GM19240 (cell line): ENCODE measurements around the gene USH2A.

Source experiments
- DNase-seq: peaks from one replicate; pipeline ENCODE4 v3.0.0; 2011; ENCODE audit warnings: low spot score; ENCODE audit not compliant: insufficient read length

Gene USH2A

DNA sequence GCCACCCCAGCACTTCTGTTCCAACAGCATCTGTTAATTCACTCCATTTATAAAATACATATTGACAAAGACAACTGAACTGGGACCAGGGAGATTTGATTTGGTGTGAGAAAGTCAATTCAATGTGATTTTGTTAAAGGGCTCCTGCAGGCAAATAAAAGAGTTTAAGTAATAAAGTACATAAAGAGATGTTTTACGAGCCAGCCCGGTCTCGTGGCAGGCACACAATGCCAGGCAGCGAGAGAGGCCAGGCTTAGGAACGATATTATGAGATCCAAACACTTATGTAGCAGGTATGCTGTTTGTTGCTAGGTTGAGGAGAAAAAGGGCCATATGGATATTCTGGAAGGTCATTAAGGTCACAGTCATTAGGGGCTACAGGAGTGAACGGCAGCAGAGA lies 629.1 kb downstream of the USH2A start:
- no peak for DNase-seq

DNA sequence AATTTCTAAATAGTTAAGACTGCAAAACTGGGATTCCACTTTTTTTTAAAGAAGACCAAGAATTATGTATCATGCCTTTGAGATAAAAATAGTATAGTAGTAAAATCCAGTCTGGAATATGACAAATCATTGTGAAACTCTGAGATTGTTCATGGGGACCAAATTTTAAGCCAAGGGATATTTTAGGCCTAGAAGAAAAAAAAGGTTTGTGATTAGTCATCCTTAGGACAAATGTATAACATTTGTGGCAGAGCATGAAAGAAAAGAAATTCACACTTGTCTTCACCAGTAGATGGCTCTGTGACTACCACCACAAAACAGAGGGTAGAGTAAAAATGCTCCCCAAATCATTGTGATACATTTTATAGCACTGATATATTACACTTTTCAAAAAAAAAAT lies 630.1 kb downstream of the USH2A start:
- no peak for DNase-seq

DNA sequence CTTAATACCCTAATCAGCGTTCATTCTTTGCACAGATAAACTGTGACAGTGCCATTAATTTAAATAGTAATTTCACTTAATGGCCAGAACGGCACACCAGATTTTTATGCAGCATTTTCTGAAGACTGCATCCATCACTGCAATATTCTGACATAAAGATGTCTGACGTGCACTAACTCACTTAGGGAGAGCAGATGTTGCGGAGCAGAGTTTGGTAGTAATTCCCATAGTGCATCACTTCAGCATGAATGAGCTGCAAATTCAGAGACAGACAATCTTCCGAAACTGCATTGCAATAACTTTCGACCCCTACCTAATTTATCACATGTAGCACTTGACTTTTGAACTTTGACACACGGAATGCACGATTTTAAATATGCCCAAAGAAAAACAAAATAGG lies 630.8 kb downstream of the USH2A start:
- DNase-seq = no peak

DNA sequence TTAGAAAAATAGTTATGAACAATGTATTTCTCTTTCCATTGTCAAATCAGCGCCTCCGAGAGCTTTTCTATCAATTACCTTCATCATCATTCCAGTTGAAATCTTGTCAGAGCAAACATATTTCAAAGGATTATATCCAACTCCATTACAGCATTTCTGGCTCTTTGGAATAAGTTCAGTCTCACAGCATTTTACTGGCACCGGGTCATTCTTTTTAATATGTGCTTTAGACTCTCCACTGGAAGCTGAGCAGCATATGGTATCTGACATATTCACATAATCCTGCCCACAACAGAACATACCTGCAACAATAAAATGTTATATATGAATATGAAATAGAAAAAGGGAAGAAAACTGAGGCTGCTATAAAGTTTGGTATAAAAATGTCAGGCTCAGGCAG lies 633.3 kb downstream of the USH2A start:
- no peak for DNase-seq

DNA sequence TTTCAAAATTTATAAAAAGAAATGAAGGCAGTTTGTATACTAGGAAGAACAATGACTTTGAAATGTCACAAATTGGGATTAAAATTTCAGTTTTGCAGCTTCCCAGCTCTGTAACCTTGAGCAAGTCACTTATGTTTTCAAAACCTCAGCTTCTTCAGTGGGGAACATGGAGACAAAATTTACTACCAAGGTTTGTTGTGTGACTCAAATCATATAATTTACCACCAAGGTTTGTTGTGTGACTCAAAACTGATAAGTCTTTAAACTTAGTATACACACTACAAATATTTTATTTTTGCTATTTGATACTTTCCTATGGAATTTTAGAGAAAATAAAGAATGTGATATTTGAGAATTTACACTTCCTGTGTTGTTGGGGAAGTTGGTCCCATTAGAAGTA lies 636.3 kb downstream of the USH2A start:
- no peak for DNase-seq

DNA sequence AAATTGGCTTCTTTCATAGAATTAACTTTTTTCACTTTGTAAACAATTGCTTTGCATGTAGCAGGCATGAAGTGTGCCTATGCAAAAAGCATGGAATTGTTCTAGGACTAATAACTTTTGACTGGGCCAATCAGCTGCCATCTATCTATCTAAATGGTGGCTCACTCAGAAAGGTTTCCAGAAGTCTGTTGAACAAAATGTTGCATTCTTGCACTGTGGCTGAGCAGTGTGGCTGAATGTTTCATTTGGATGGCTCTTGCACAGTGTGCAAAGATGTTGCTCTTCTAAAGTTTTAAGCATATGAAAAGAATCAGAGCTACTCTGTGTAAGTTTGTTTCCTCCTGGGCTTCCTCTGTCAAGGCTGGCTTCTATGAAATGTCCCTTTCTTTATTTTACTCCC lies 642.6 kb downstream of the USH2A start:
- no peak for DNase-seq

DNA sequence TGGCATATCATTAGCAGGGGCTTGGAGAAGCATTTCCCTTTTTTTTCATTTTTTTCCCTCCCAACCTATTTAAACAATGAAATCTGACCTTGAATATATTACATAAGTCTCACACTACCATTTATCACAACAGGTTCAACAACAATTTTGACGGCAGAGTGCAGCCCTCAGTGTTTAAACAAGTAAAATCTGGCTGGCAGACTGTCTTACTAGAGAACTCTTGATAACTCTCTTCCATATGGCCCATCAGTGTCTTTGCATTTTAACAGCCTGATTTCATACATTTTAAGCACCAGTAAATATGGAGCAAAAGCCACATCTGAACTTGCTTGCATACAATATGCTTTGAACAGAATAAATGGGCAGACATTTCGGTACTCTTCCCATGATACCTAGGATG lies 643.1 kb downstream of the USH2A start:
- no peak for DNase-seq

DNA sequence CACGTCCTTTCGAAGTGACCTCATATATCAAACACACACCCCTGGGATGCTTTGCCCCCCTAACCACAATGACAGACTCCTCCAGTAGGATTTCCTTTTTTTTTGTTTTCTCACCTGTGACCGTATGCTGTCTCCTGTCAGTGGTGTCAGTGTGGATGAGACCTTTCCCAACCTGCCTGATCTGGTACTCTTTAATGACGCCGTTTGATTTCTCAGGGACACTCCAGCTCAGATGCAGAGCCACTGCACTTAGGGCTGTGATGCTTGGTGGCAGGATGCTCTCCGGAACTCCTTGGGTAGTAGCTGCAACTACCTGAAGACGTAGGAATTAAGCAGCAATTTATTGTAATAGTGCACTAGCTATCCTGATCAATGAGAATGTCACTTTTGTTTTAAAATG lies 643.5 kb downstream of the USH2A start:
- no peak for DNase-seq

DNA sequence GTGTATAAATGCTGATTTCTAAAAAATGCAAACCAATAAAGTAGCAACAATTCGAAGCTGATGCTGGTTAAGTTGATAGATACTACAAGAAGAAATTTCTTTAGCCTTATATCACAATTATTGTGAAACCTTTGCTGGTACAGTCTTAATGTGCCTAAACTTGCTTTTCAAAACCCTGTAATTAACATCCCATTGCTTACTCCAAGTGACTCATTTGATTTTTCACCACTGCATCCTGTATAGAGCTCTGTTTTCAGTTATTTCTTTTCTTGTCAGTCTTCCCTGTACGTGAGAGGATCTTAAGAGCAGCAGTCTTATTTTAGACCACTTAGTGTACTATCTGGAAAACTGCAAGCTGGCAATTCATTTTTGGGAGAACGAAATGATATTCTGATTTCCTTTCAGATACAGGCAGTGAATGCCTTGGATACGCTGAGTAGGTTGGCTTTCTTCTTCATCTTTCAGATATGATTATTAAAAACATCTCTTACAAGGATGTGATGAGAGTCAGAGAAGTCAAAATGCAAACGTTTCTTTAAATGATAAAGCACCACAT lies 645.8 kb downstream of the USH2A start:
- DNase-seq = no peak

DNA sequence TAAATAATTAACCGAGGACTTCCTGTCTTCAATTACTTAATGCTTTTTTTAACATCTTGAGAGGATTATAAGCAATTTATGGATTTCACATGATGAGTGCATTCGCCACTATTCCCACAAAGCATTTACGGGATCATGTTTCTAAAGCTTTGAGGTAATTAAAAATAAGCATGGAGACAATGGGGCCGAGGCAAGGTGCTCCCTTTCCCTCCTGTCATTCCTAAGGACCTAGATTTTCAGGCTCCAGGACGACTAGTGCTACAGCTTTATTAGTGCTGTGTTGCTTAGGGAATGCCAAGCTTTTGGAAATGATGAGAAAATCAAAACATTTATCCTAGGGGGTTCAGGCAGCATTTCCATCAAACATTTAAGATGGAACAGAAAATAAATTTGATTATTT lies 646.9 kb downstream of the USH2A start:
- no peak for DNase-seq

DNA sequence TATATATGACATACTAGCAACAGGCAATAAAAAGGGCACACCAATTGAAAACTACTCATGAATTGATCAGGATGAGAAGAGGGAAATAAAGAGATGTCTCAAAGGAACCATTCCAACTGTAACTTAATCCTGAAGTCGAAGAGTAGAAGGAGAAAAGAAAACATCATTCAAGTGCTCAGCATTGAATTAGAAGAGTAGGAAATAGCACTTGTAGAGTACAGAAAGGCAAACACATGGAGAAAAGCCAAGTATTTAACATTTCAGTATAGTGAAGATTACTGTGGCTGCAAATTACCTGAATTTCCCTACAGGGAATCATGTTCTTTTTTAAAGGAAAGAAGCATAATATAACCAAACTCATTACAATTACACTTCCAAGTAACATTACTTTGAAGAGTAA lies 651.1 kb downstream of the USH2A start:
- no peak for DNase-seq

DNA sequence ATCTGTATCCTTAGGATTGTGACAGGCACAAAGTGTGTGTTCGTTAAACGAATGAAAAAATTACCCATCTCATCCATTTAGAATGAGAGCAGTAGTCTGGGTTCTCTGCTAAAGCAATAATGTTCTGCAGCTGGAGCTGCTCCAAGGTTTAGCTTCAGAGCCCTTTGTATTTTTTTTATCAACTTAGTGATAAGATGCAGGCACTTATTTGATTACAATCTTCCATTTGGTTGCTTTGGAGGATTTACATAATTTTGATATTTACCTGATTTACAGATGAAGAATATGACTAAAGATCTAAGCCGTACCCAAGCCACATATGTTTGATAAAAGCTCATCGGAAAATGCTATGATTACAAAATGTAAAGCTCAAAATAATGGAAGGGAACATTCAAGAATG lies 654.9 kb downstream of the USH2A start:
- DNase-seq = no peak

DNA sequence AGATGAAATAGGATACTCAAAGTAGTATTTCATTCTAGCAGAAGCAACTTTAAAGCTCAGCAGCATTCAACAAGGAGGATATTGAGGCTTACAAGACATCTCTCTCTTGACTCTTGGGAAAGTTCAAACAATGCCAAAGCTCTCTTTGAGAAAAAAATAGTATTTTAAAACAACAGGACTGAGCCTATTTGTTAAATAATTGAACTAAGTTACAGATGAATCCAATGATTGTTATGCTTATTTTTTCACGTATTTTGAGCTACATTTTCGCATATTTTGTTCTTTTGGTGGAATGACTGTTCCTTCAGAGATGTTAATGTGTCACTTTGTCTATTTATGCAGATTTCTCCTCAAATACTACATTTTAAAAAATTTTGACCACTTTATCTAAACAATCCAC lies 655.5 kb downstream of the USH2A start:
- no peak for DNase-seq

DNA sequence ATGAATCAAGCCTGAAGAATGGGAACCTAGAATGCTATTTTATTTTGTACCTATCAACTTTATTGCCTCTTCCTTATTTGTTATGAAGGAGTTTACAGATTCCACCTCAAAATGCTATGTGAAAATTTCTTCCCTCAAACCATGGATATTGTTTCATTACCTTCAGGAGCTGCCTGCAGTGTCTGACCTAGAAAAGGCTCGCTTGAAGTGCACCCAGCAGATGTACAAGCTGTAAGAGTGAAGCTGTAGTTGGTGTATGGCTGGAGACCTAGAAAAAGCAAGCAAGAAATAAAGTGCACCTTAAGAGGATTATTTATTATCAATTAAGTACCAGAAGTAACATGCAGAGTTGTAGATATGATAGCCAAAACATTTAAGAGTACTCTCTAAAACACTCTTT lies 656.7 kb downstream of the USH2A start:
- DNase-seq = no peak

DNA sequence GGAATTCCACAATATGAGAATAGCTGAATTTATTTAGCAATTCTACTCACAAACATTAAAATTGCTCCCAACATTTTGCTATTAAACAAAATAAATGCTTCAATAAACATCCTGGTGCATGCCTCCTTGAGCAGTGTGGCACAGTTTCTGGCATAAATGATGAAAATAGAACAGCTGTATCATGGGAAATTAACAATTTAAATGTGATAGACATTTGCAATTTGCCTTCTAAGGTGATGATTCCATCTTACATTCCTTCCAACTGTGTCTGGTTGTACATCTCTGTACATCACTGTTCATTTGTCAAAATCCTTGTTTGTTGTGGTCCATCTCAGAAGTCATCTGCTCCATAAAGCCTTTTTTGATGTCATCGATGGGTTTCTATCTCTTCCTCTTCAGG lies 657.4 kb downstream of the USH2A start:
- DNase-seq = no peak

DNA sequence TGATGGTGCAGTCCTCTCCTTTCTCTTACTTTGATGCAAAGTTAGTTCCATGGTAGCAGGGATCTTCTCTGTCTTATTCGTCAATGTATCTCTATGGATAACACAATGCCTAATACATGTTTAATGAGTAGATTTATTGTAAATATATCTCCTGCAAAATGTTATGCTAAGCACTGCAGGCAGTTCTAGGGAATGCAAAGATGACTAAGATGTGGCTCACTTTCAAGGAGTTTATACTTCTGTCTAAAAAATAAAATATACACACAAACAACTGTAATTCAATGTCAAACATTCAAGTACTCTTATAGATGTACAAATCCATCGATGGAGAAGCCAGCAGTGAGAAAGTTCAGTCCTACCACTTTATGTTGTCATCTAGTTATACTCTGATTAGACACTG lies 661.8 kb downstream of the USH2A start:
- DNase-seq = no peak

DNA sequence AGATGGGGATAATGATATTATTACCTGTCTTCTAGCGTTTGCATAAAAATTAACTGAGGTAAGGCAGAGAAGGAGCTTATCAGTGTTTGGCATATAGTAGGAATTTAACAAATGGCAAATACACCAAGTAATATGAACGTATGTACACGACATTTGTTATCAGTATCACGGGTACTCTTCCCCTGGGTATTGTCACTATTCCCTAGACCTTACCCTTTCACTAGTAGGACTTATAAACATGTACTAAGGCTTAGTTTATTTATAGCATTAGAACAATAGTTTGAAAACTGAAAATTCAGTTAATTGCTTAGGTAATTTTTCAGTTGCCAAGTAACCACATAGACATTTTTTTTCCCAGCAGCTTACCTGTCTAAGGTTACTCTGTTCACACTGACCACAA lies 669.1 kb downstream of the USH2A start:
- DNase-seq = no peak

DNA sequence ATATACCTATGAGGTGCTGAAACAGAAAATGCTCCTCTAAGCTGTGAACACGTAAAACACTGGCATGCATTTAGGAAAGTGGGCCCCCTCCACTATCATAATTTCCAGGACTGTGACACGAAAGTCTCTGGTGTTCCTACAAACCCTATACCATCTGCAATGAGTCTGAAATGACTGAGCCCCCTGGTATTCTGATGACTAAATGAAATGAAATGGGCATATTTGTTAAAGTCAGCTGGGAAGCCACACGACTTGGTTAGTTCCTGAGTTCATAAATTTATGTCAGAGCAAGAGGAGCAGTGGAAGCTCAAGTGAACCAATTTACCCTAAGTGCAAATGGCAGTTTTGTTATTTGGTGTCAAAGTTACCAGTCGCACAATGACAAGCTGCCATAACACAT lies 673.8 kb downstream of the USH2A start:
- no peak for DNase-seq

DNA sequence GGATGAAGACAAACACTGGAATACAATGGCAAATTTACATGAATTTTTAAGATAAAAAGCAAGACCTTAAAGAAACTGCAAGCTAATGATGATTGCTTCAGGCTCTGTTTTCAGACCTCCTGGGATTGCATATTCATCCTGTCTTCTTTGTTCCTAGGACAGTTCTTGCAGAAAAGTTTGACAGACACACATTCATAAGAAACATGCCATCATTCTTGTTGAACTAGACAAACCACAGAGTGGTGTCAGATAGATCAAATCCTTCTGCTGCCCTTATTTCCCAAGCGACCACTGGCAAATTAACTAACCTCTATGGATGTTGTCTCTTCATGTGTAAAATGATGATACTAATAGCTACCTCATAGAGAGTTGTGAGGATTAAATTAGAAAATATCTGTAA lies 674.8 kb downstream of the USH2A start:
- no peak for DNase-seq

DNA sequence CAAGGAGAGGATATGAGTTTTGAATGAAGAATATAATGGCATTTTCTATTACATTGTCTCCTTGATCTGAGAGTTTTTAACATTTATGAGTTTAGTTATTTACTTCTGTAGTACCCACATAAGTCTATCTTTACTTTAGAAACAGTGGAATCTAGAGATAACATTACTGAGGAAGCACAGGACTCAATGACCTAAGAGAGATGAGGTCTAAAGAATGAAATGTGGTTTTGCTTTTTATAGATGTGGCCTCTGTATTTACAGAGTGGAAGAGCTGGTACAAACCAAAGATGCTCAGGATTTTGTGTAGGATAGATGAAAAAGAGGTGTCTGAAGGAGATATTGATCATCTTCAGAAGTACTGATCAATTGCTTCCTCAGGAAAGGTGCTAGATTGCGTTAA lies 678.8 kb downstream of the USH2A start:
- DNase-seq = no peak

DNA sequence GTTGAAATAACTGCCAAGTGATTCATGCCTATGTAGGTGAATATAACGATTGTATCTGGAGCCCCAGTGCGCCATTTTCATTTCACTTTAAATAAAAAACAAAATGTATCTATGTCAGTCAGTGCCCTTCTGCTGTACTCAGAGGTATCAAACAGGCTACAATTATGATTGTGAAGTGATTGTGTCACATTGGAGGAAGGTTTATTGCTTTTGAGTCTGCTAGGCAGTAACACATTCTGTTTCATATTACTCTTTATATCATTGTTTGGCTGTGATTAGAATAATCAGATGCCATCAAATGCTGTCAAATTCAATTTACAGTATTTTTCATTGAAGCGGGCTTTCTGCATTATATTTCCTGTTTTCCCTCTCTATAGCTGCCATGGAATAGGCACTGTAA lies 684.2 kb downstream of the USH2A start:
- no peak for DNase-seq

DNA sequence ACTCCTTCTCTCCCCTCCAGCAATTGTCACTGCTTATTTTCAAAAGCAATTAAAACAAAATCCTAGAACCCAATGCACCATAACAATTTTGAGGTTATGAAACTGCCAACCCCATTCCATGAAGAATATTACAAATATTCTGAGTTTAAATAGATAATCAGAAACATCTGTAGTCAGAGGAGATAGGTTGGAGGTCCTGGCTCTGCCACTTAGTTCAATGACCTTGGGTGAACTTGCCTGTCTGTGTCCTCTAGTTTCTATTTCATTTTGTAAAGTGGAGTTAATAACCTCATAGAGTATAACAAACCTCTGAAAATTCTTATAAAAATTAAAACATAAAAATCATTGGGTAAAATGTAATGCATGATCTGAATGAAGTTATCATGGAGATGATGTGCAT lies 691.5 kb downstream of the USH2A start:
- DNase-seq = no peak

DNA sequence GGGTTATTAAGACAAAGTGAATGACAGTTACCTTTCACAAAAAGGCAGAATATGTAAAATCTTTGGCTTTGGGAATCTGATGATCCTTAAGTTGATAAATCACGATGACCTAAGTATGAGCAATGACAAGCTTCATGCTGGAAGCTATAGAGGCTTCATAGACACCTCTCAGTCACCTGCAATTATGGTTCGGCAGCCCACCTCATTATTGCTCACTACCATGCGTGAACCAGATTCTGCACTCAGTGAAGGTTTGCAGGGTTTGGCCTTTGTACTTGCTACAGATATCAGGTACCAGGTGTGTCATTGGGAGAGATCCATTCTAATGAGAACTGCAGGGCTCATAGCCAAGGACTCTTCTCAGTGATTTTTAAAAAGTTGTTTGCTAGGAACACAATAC lies 692.6 kb downstream of the USH2A start:
- DNase-seq = no peak

DNA sequence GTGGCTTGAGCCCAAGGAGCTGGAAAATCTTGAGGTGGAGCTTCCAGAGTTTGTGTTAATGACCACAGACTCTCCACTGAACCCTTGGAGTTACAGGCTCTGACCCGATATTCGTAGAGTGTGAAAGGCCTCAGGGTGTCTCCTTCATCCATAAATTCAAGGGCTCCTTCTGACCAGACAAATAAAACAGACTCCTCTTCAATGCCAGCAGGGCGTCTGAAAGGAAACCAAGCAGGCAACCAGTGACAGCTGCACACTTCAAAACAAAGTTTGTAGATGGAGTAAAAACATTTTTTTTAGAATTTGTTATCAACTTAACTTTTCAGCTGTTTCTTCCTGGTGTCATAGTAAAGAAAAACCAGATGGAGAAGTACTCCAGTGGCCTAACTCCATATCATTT lies 695.1 kb downstream of the USH2A start:
- no peak for DNase-seq
